GM12891 (cell line): ENCODE results near the gene DENND1A.

Source experiments
- DNase-seq: peaks from one replicate; pipeline ENCODE4 v3.0.0; 2011; ENCODE audit warnings: low spot score; ENCODE audit not compliant: insufficient read length
- FAIRE-seq: peaks from 2 replicates; lab custom pipeline; 2011; peaks lifted over from hg19 to GRCh38; lab: Jason Lieb, UNC
- PAX5 ChIP-seq: IDR thresholded peaks from 2 replicates; pipeline ENCODE4 v1.6.1; 2011; ENCODE audit warnings: low read length, moderate library complexity, mild to moderate bottlenecking; ENCODE audit not compliant: insufficient read depth, severe bottlenecking
- POLR2A ChIP-seq: IDR thresholded peaks from 2 replicates; pipeline ENCODE4 v1.6.1; 2011; ENCODE audit warnings: low read depth, low read length, control low read depth
- POLR2AphosphoS5 ChIP-seq: IDR thresholded peaks from 2 replicates; pipeline ENCODE4 v1.6.1; 2011; ENCODE audit warnings: low read depth, low read length, control low read depth
- POU2F2 ChIP-seq: IDR thresholded peaks from 2 replicates; pipeline ENCODE4 v1.6.1; 2011; ENCODE audit warnings: low read depth, mild to moderate bottlenecking, control low read depth, low read length, moderate library complexity
- SPI1 ChIP-seq: IDR thresholded peaks from 2 replicates; pipeline ENCODE4 v1.6.1; 2011; ENCODE audit warnings: low read depth, low read length, control low read depth
- TAF1 ChIP-seq: IDR thresholded peaks from 2 replicates; pipeline ENCODE4 v1.6.1; 2011; ENCODE audit warnings: low read depth, low read length, control low read depth

The DENND1A gene

DNA sequence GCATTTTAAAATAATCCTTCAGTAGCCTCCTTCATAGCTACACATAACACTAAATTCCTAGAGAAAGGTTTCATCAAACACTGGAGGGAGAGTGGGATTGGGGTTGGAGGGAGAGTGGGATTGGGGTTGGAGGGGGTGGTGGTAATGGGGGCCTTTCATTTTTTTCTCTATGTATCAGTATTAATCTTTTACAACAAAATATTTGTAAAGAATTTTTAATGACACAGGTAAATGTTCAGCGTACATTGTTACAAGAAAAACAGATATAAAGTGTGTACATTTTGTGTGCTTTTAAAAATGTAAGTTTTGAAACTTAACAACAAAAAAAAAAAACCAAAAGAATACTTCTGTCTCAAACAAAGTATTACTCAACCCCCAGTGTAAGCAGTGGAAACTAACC lies 266.4 kb downstream of the DENND1A start:
- FAIRE-seq (no peak), DNase-seq (no peak)
- TF ChIP-seq POLR2AphosphoS5 (no peak), SPI1 (no peak), POLR2A (no peak), PAX5 (no peak), TAF1 (no peak), POU2F2 (no peak)

DNA sequence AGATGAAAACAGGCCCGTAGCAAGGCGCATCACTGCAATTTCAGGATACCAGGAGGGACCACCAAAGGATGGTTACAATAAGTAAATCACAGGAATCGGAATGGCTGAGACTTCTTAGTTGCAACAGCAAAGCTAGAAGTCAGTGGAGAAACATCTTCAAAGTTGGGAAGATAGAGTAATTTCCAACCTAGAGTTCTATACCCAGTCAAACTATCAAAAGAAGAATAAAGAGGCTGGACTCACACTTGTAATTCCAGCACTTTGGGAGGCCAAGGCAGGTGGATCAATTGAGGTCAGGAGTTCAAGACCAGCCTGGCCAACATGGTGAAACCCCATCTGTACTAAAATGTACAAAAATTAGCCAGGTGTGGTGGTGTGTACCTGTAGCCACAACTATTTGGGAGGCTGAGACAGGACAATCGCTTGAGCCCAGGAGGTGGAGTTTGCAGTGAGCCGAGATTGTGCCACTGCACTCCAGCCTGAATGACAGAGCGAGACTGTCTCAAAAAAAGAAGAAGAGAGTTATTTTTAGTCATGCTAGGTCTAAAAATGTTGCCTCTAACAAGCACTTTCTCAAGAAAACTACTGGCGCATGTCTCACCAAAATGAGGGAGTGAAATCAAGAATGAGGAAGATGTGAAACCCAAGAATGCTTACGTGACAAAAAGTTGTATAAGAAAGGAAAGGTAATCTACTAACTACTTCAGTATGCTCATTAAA lies 267.7 kb downstream of the DENND1A start:
- FAIRE-seq, result peak; percentile 28
- DNase-seq, result no peak
- no peak for TF ChIP-seq PAX5
- no peak for TF ChIP-seq TAF1

DNA sequence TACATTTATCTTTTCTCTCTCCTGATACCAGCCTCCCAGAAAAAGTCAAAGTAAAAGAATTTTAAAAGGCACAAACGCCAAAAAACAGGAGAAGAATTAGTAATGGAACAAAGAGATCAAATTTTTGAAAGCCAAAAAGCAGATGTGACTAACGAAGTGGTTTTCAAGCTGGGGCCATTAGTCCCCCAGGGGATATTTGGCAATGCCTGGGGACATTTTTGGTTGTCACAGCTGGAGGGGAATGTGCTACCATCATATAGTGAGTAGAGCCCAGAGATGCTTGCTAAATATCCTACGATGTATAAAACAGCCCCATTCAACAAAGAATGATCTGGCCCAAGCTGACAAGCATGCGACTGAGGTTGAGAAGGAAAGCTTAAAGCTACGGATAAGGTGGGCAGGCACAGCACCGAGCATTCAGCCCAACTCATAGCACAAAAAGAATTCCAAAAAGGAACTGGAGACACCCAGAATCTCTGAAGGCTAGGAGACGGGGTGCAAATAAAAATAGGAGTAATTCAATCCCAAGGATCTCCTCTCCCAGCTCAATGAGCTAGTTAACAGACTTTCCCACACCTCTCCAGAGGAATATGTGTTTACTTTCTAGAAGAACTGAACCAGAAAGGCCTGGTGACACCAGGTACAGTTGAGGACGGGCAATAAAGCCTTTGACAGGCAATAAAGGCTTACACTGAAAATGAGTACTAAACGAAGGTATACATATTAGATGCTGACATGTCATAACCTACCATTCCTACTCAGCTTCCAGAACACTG lies 269.0 kb downstream of the DENND1A start:
- DNase-seq, result no peak
- no peak for TF ChIP-seq POU2F2
- TF ChIP-seq POLR2AphosphoS5, result no peak
- no peak for TF ChIP-seq TAF1
- TF ChIP-seq POLR2A, result no peak
- TF ChIP-seq PAX5, result no peak
- TF ChIP-seq SPI1, result no peak
- FAIRE-seq, result no peak

DNA sequence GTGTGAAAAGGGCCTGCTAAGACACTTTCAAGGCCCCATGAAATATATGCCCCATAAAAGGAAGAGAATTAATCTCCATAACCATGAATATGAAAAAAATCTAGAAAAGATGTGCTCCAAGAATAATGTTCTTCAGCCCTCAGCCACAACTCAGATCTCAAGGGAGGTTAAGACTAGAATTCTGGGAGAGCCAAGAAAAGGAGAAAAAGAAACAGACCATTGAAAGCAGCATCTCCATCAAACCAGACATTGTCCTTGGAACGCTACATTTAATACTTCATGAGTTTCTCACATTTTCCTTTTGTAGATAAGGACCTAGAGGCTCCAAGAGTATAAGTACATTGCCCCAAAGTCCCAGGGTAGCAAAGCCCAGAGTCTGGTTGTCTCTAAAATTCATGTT lies 270.6 kb downstream of the DENND1A start:
- DNase-seq (no peak), FAIRE-seq (no peak)
- TF ChIP-seq POU2F2, result no peak
- no peak for TF ChIP-seq POLR2A
- no peak for TF ChIP-seq PAX5
- TF ChIP-seq TAF1, result no peak
- TF ChIP-seq POLR2AphosphoS5, result no peak

DNA sequence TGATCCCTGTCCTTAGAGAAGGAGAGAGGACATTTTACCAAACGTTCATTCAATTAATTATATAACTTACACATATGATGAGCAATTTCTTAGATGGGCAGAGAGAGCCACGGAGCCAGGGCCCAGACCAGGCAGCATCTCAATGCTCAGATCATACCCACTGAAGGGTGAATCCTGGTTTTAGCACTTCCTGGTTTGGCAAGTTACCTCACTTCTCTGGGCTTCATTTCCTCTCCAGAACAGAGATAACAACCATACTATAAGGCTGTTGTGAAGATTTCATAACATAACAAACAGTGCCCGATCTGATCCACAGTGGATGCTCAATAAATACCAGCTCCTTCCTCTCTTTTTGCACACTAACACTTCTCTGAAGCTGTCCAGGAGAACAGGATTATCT lies 271.1 kb downstream of the DENND1A start:
- FAIRE-seq (peak; percentile 78), DNase-seq (no peak)
- TF ChIP-seq SPI1 (peak; percentile 71), POU2F2 (no peak)

DNA sequence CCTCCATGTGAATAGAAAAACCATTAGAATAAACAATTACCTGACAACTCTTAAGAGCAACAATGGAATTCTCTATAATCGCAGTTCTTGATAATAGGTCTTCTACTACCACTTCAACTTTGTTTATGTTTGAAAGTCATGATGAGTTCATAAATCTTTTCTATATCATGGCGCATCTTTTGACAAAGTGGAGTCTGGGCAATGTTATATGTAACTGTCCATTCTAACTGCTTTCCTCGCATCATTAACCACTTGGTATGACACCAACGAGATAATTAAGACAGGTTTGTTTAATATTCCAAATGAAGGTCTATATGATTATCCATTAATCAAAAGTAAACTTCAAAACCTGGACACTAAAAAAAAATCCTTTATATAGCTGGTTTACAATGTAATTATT lies 272.0 kb downstream of the DENND1A start:
- FAIRE-seq, result no peak
- no peak for DNase-seq
- TF ChIP-seq TAF1 (no peak), PAX5 (no peak), POLR2A (no peak), SPI1 (no peak), POLR2AphosphoS5 (no peak), POU2F2 (no peak)

DNA sequence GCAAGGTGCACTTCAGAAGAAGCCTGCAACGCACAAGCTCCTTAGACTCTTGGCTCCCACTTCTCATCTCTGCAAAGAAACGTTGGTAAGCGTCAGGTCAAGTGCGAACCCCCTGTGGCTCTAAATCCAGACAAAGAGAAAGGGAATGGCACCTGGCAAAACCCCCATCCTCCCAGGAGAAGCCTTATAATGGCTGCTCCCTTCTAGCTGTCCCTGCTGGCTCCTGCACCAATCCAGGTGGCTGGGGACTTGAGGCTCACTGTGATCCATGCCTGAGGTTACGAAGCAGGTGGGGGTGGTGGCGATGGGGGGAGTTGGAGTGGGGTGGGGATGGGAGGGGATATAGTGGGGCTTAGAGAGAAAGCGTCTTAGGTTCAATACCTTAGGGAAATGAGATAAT lies 272.8 kb downstream of the DENND1A start:
- DNase-seq (no peak), FAIRE-seq (no peak)
- no peak for TF ChIP-seq TAF1

DNA sequence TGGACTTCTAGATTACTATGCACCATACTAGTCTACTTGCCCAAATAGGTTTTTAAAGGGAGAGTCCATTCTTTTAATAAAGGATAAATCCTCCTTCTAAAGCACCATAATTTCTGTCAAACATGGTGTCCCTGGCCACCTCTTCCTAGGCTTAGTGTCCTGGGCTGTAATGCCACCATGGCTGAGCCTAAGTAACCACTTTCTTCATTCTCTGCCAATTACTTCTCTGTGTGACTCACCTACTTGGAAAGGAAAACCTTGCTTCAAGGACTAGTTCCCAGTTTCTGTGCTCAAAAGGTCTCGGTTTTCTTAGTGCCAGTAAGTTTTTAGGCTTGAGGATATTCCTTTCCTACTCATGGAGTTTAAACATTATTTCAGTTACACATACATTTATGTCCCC lies 273.4 kb downstream of the DENND1A start:
- DNase-seq, result no peak
- FAIRE-seq, result no peak

DNA sequence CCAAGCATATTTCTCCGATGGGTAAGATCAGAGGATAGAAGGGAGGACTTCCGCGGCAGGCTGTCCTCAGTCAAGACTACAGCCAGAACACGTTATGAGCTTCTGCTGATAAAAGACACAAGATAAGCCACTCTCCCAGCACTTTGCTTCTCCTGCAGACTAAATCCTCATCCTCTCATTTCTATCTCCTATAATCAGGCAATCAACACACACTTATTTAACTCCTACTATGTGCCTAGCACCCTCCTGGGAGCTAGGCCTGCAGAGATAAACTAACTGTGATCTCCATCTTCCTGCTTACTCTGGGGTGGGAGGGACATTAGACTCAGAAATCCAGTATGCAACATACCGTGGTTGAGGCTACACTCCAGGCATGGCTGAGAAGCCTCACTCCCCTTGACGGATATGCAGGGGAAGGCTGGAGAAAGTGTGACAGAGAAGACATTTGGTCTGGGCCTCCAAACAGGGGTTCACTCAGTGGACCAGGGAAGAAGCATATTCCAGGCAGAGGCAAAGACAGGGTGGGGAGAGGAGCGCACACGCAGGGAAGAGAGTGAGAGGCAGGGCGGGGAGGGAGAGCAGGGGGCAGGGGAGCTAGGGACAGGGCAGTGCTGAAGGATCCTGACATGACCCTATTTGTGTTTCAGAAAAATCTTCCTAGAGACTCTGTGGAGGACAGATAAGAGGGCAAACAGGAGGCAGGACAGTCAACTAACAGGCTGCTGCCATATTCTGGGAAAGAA lies 274.1 kb downstream of the DENND1A start:
- FAIRE-seq (no peak), DNase-seq (no peak)
- TF ChIP-seq POU2F2, result no peak
- TF ChIP-seq POLR2A, result no peak
- TF ChIP-seq SPI1, result no peak
- no peak for TF ChIP-seq POLR2AphosphoS5
- TF ChIP-seq TAF1, result no peak
- TF ChIP-seq PAX5, result no peak

More for the DNA sequence above, 273.4 kb downstream of the DENND1A start:
- TF ChIP-seq POLR2A, result no peak
- no peak for TF ChIP-seq POLR2AphosphoS5
- TF ChIP-seq SPI1, result no peak
- no peak for TF ChIP-seq TAF1
- no peak for TF ChIP-seq PAX5
- TF ChIP-seq POU2F2, result no peak
